HEK293 (cell line): Measurements from ENCODE around the gene PCGF1.

Source experiments
- BCL11B ChIP-seq: fragments of 450-650 bp; formaldehyde crosslinking; IDR thresholded peaks from 2 replicates; pipeline ENCODE4 v1.5.1; 2016; ENCODE audit warnings: low read depth, missing biosample characterization, missing genetic modification characterization
- KLF16 ChIP-seq: fragments of 450-650 bp; formaldehyde crosslinking; IDR thresholded peaks from 2 replicates; pipeline ENCODE4 v1.5.1; 2017; ENCODE audit warnings: missing biosample characterization, missing genetic modification characterization
- YY2 ChIP-seq: fragments of 450-650 bp; formaldehyde crosslinking; IDR thresholded peaks from 2 replicates; pipeline ENCODE4 v1.5.1; 2016; ENCODE audit warnings: missing biosample characterization, missing genetic modification characterization
- ZBTB44 ChIP-seq: fragments of 450-650 bp; IDR thresholded peaks from 2 replicates; pipeline ENCODE4 v1.5.1; 2018; ENCODE audit warnings: missing biosample characterization, mild to moderate bottlenecking, missing genetic modification characterization
- ZBTB49 ChIP-seq: fragments of 450-650 bp; formaldehyde crosslinking; IDR thresholded peaks from 2 replicates; pipeline ENCODE4 v1.5.1; 2016; ENCODE audit warnings: missing biosample characterization, missing genetic modification characterization, low read depth
- ZBTB8A ChIP-seq: fragments of 450-650 bp; formaldehyde crosslinking; IDR thresholded peaks from 2 replicates; pipeline ENCODE4 v1.5.1; 2016; ENCODE audit warnings: missing biosample characterization, missing genetic modification characterization
- ZFHX2 ChIP-seq: fragments of 450-650 bp; formaldehyde crosslinking; conservative IDR thresholded peaks from 2 replicates; pipeline ENCODE4 v1.5.1; 2016; ENCODE audit warnings: missing biosample characterization, missing genetic modification characterization
- ZFP69B ChIP-seq: fragments of 450-650 bp; formaldehyde crosslinking; IDR thresholded peaks from 2 replicates; pipeline ENCODE4 v1.5.1; 2016; ENCODE audit warnings: missing biosample characterization, missing genetic modification characterization
- ZIC2 ChIP-seq: fragments of 450-650 bp; formaldehyde crosslinking; IDR thresholded peaks from 2 replicates; pipeline ENCODE4 v1.5.1; 2016; ENCODE audit warnings: missing biosample characterization, missing genetic modification characterization
- ZNF175 ChIP-seq: fragments of 450-650 bp; formaldehyde crosslinking; IDR thresholded peaks from 2 replicates; pipeline ENCODE4 v1.5.1; 2016; ENCODE audit warnings: missing biosample characterization, missing genetic modification characterization
- ZNF324 ChIP-seq: fragments of 450-650 bp; formaldehyde crosslinking; IDR thresholded peaks from 2 replicates; pipeline ENCODE4 v1.5.1; 2016; ENCODE audit warnings: missing biosample characterization, missing genetic modification characterization
- ZNF423 ChIP-seq: fragments of 450-650 bp; formaldehyde crosslinking; IDR thresholded peaks from 2 replicates; pipeline ENCODE4 v1.5.1; 2016; ENCODE audit warnings: missing biosample characterization, missing genetic modification characterization
- ZNF518A ChIP-seq: fragments of 450-650 bp; formaldehyde crosslinking; conservative IDR thresholded peaks from 2 replicates; pipeline ENCODE4 v1.5.1; 2016; ENCODE audit warnings: low read depth, missing biosample characterization, missing genetic modification characterization
- ZNF529 ChIP-seq: fragments of 450-650 bp; formaldehyde crosslinking; IDR thresholded peaks from 2 replicates; pipeline ENCODE4 v1.5.1; 2017; ENCODE audit warnings: missing genetic modification characterization, missing biosample characterization; ENCODE audit not compliant: insufficient replicate concordance
- ZNF530 ChIP-seq: fragments of 450-650 bp; formaldehyde crosslinking; IDR thresholded peaks from 2 replicates; pipeline ENCODE4 v1.5.1; 2016; ENCODE audit warnings: low read depth, missing biosample characterization, missing genetic modification characterization
- ZNF561 ChIP-seq: fragments of 450-650 bp; IDR thresholded peaks from 2 replicates; pipeline ENCODE4 v1.5.1; 2018; ENCODE audit warnings: missing biosample characterization, missing genetic modification characterization, borderline replicate concordance
- ZNF624 ChIP-seq: fragments of 450-650 bp; formaldehyde crosslinking; IDR thresholded peaks from 2 replicates; pipeline ENCODE4 v1.5.1; 2017; ENCODE audit warnings: missing biosample characterization, missing genetic modification characterization
- ZNF639 ChIP-seq: fragments of 450-650 bp; formaldehyde crosslinking; IDR thresholded peaks from 2 replicates; pipeline ENCODE4 v1.5.1; 2016; ENCODE audit warnings: missing biosample characterization, missing genetic modification characterization
- ZNF654 ChIP-seq: fragments of 450-650 bp; formaldehyde crosslinking; IDR thresholded peaks from 2 replicates; pipeline ENCODE4 v1.5.1; 2016; ENCODE audit warnings: low read depth, missing biosample characterization, missing genetic modification characterization
- ZNF664 ChIP-seq: fragments of 450-650 bp; formaldehyde crosslinking; IDR thresholded peaks from 2 replicates; pipeline ENCODE4 v1.5.1; 2016; ENCODE audit warnings: missing biosample characterization, missing genetic modification characterization
- ZNF670 ChIP-seq: fragments of 450-650 bp; formaldehyde crosslinking; IDR thresholded peaks from 2 replicates; pipeline ENCODE4 v1.5.1; 2016; ENCODE audit warnings: missing biosample characterization, missing genetic modification characterization, low read depth
- ZNF677 ChIP-seq: fragments of 450-650 bp; IDR thresholded peaks from 2 replicates; pipeline ENCODE4 v1.5.0; 2018; ENCODE audit warnings: missing biosample characterization, mild to moderate bottlenecking, missing genetic modification characterization, moderate library complexity
- ZNF707 ChIP-seq: fragments of 450-650 bp; formaldehyde crosslinking; IDR thresholded peaks from 2 replicates; pipeline ENCODE4 v1.5.1; 2016; ENCODE audit warnings: missing biosample characterization, missing genetic modification characterization
- ZNF747 ChIP-seq: fragments of 450-650 bp; formaldehyde crosslinking; IDR thresholded peaks from 2 replicates; pipeline ENCODE4 v1.5.1; 2016; ENCODE audit warnings: missing biosample characterization, missing genetic modification characterization
- TF ChIP-seq, protein P1 (sequence below): fragments of 450-650 bp; formaldehyde crosslinking; IDR thresholded peaks from 2 replicates; pipeline ENCODE4 v1.5.1; 2017; ENCODE audit warnings: missing biosample characterization, missing genetic modification characterization
- TF ChIP-seq, protein P2 (sequence below): IDR thresholded peaks from 2 replicates; pipeline ENCODE4 v1.6.1; 2011; ENCODE audit warnings: mild to moderate bottlenecking, low read depth, low read length, borderline replicate concordance

Gene PCGF1

DNA sequence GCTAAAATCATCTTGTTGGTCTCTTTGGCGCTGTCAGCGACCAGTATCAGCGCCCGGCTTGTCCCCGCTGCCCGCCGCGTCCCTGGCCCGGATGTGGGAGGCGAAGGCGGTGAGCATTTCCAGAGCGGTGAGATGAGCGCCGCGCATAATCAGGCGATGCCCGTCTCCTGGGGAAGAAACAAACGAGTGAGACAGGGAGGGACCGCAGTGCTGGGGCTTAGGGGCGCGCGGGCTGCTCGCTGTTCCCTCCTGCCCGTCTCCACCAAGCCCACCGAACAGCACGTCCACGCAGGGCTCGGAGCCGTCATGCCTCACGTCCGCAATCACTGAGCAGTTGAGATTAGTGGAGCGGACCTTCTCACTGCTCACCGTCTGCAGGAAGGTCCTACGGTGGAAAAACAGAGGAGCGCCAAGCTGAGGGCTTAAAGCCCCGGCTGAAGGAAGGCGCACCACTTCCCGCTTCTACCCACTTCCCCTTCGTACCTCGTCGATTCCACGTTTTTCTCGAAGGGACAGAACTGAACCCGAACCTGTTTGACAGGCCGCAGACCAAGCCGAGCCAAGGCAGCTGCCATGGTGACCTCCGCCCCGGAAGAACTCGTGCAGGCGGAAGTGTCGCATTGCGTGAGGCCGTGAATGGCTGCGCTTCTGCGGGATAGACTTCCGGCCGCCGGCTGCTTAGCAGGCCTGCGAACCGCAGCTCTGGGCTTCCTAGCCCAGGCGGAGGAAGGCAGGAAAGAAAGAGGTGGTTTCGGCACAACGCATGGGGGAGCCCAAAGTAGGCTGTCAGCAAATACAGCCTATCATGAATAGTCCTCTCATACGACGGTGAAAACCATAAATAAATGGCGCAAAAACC, 35.2 kb downstream of the PCGF1 start, which contains the start of gene MRPL53 (continued):
- TF ChIP-seq ZNF639 (tag by site-specific recombination), result no peak; the same call in none of the 2 replicates
- TF ChIP-seq ZNF518A, result peak; percentile 99
- no peak for TF ChIP-seq ZBTB49 (tag by site-specific recombination)
- no peak for TF ChIP-seq ZNF707 (tag by site-specific recombination)
- TF ChIP-seq ZFP69B (tag by site-specific recombination), result no peak
- no peak for TF ChIP-seq ZNF423
- no peak for TF ChIP-seq ZNF624 (tag by site-specific recombination)
- no peak for TF ChIP-seq ZNF530 (tag by site-specific recombination)
- peak; percentile 66; the same call in 1 of the 2 replicates for TF ChIP-seq ZBTB8A (tag by site-specific recombination)
- no peak for TF ChIP-seq ZIC2 (tag by site-specific recombination)
- TF ChIP-seq, protein P1, sequence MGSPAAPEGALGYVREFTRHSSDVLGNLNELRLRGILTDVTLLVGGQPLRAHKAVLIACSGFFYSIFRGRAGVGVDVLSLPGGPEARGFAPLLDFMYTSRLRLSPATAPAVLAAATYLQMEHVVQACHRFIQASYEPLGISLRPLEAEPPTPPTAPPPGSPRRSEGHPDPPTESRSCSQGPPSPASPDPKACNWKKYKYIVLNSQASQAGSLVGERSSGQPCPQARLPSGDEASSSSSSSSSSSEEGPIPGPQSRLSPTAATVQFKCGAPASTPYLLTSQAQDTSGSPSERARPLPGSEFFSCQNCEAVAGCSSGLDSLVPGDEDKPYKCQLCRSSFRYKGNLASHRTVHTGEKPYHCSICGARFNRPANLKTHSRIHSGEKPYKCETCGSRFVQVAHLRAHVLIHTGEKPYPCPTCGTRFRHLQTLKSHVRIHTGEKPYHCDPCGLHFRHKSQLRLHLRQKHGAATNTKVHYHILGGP, result no peak
- TF ChIP-seq YY2 (tag by site-specific recombination), result peak; percentile 96
- no peak for TF ChIP-seq ZNF747 (tag by site-specific recombination)
- peak; percentile 29; the same call in 1 of the 2 replicates for TF ChIP-seq ZFHX2 (tag by site-specific recombination)
- TF ChIP-seq ZNF677 (tag by site-specific recombination), result no peak
- no peak for TF ChIP-seq ZNF175 (tag by site-specific recombination)
- TF ChIP-seq KLF16, result no peak
- TF ChIP-seq, protein P2, sequence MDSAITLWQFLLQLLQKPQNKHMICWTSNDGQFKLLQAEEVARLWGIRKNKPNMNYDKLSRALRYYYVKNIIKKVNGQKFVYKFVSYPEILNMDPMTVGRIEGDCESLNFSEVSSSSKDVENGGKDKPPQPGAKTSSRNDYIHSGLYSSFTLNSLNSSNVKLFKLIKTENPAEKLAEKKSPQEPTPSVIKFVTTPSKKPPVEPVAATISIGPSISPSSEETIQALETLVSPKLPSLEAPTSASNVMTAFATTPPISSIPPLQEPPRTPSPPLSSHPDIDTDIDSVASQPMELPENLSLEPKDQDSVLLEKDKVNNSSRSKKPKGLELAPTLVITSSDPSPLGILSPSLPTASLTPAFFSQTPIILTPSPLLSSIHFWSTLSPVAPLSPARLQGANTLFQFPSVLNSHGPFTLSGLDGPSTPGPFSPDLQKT, result peak; percentile 59
- TF ChIP-seq ZNF529 (tag by site-specific recombination), result no peak
- TF ChIP-seq ZBTB44 (tag by site-specific recombination), result peak; percentile 3; the same call in 1 of the 2 replicates
- no peak for TF ChIP-seq BCL11B
- TF ChIP-seq ZNF664 (tag by site-specific recombination), result no peak
- no peak for TF ChIP-seq ZNF670 (tag by site-specific recombination)
- TF ChIP-seq ZNF324 (tag by site-specific recombination), result peak; percentile 70
- no peak for TF ChIP-seq ZNF654 (tag by site-specific recombination)
- TF ChIP-seq ZNF561 (tag by site-specific recombination), result peak; percentile 21; the same call in 1 of the 2 replicates
